ENCODE data around the gene NBR1. TPM values are rescaled to one million over a fixed set of nuclear protein-coding genes. Genes with fewer than 3 reads are reported as not detected.

Gene NBR1
- total RNA-seq, 1 experiment from 2014 or later, result 42.8 TPM

GRCh38 chr17:43212641-43213490, 41.9 kb downstream of the NBR1 start (continued):
- TF ChIP-seq ZNF219 (CRISPR knock-in tag; IDR thresholded peaks at IDR 0.05; ENCODE audit: borderline replicate concordance) (no peak), CREM (CRISPR knock-in tag; IDR thresholded peaks at IDR 0.05) (no peak)

- Mint-ChIP-seq H3K27ac (no peak overlapping the region), H3K27me3 (ENCODE audit: low read depth) (no peaks in the 10 kb centered on the region), H3K4me1 (peaks cover 20% of the 10 kb centered on the region), H3K36me3 (peaks cover 4% of the 10 kb centered on the region; the same call in 1 of the 2 replicates), H3K9me3 (no peaks in the 10 kb centered on the region), H3K4me3 (no peak overlapping the region)
- no peak for DNase-seq (ENCODE audit: low spot score)
- TF ChIP-seq MYBL2 (CRISPR knock-in tag; IDR thresholded peaks at IDR 0.05) (no peak), ZNF532 (CRISPR knock-in tag; IDR thresholded peaks at IDR 0.05; ENCODE audit: borderline replicate concordance) (no peak), ARID4B (CRISPR knock-in tag; IDR thresholded peaks at IDR 0.05; ENCODE audit: borderline replicate concordance) (no peak), USF1 (CRISPR knock-in tag; IDR thresholded peaks at IDR 0.05) (no peak), HMGA2 (CRISPR knock-in tag; IDR thresholded peaks at IDR 0.05) (no peak), IRF2 (CRISPR knock-in tag; IDR thresholded peaks at IDR 0.05; ENCODE audit: borderline replicate concordance, low read depth) (no peak), ATF3 (CRISPR knock-in tag; conservative IDR thresholded peaks at IDR 0.05) (no peak), FOXK1 (CRISPR knock-in tag; IDR thresholded peaks at IDR 0.05) (no peak)
- POLR2A ChIA-PET, result interaction anchor here (0.6 kb wide), 1 partner anchor 106 kb away, joined by 3 read pairs; no protein-coding TSS in a partner anchor
- CTCF ChIA-PET, result interaction anchor here (0.9 to 1.9 kb wide), 7 partner anchors 14 to 215 kb away, joined by 3 to 13 read pairs (median 5); partner anchors contain the start of genes NBR1, RPL27 and VAT1
- ATAC-seq, result no peak
Observed at GRCh38 chr17:43213545-43213944, 42.5 kb downstream of the NBR1 start.

GRCh38 chr17:43215341-43215740, 44.3 kb downstream of the NBR1 start:
- no peaks in the 10 kb centered on the region for H3K9me3 Mint-ChIP-seq
- H3K27me3 Mint-ChIP-seq (ENCODE audit: low read depth), result no peaks in the 10 kb centered on the region
- ATAC-seq, result no peak
- DNase-seq (ENCODE audit: low spot score), result no peak
- H3K36me3 Mint-ChIP-seq, result no peaks in the 10 kb centered on the region
- peaks cover 20% of the 10 kb centered on the region for H3K4me1 Mint-ChIP-seq
- ChIA-PET POLR2A (no interaction called here), CTCF (interaction anchor here (1.4 kb wide), 1 partner anchor 217 kb away, joined by 5 read pairs; the partner anchor contains the start of gene RPL27)
- TF ChIP-seq MXD4 (CRISPR knock-in tag; IDR thresholded peaks at IDR 0.05; ENCODE audit: borderline replicate concordance), result no peak
- no peak for TF ChIP-seq TEAD4 (CRISPR knock-in tag; IDR thresholded peaks at IDR 0.05)
- no peak for TF ChIP-seq ZSCAN18 (CRISPR knock-in tag; IDR thresholded peaks at IDR 0.05)
- TF ChIP-seq NR3C1 (CRISPR knock-in tag; conservative IDR thresholded peaks at IDR 0.05; ENCODE audit: low read depth), result no peak
- no peak for TF ChIP-seq TCF7 (CRISPR knock-in tag; IDR thresholded peaks at IDR 0.05; ENCODE audit: low read depth)
- no peak for TF ChIP-seq TEAD1 (CRISPR knock-in tag; IDR thresholded peaks at IDR 0.05)
- no peak for TF ChIP-seq NFYB (CRISPR knock-in tag; conservative IDR thresholded peaks at IDR 0.05; ENCODE audit: low read depth)
- TF ChIP-seq IRF1 (CRISPR knock-in tag; IDR thresholded peaks at IDR 0.05), result no peak
- no peak for TF ChIP-seq ELF4 (CRISPR knock-in tag; IDR thresholded peaks at IDR 0.05; ENCODE audit: low read depth)
- no peak for TF ChIP-seq FOXJ3 (CRISPR knock-in tag; IDR thresholded peaks at IDR 0.05; ENCODE audit: borderline replicate concordance)
- H3K27ac Mint-ChIP-seq, result no peak overlapping the region
- H3K4me3 Mint-ChIP-seq, result no peak overlapping the region
